Ovary (tissue), 9 donors: ENCODE data around the gene ANO2. TPM values are rescaled to one million over a fixed set of nuclear protein-coding genes. Genes with fewer than 3 reads are reported as not detected.

Experiments used
- DNase-seq, 5 donors: peaks; one replicate each; pipeline ENCODE4 v3.0.0-alpha.2; 2019 to 2020
- H3K27ac ChIP-seq, 2 donors: fragments of 200-600 bp; one replicate each; pipeline versions ENCODE4 v1.5.1 to v1.8.0; 2019 to 2022
- H3K27me3 ChIP-seq: fragments of 200-600 bp; one replicate; pipeline ENCODE4 v1.8.0; 2022
- H3K36me3 ChIP-seq: fragments of 200-600 bp; sonication (generic); one replicate; pipeline ENCODE4 v1.5.1; 2019
- H3K4me1 ChIP-seq: one replicate; pipeline ENCODE4 v1.8.1; 2013; ENCODE audit warnings: mild to moderate bottlenecking, moderate library complexity; ENCODE audit not compliant: insufficient read depth
- H3K4me3 ChIP-seq: fragments of 200-600 bp; sonication (generic); one replicate; pipeline ENCODE4 v1.5.1; 2017
- H3K9me3 ChIP-seq, 2 donors: fragments of 200-600 bp in 1 of 2; sonication (generic) in 1 of 2; one replicate each; pipeline versions ENCODE4 v1.5.1 to v1.8.1; 2013 to 2019; ENCODE audit warnings: mild to moderate bottlenecking in 1 of 2, moderate library complexity in 1 of 2
- CTCF ChIP-seq, 3 donors: fragments of 450-650 bp in 2 of 3; fragments of 200-600 bp in 1 of 3; IDR thresholded peaks; one replicate each; pipeline versions ENCODE4 v1.5.1 to v1.8.0; 2016 to 2022; ENCODE audit warnings: antibody characterized with exemption in 3 of 3, mild to moderate bottlenecking in 1 of 3
- EP300 ChIP-seq: sonication (generic); formaldehyde crosslinking; IDR thresholded peaks from one replicate; pipeline ENCODE4 v1.6.1; 2017; ENCODE audit warnings: antibody characterized with exemption
- POLR2A ChIP-seq: fragments of 450-650 bp; IDR thresholded peaks from one replicate; pipeline ENCODE4 v1.6.1; 2017; ENCODE audit warnings: antibody characterized with exemption, mild to moderate bottlenecking, moderate library complexity
- WGBS, 3 donors: extraction: QIAGEN DNeasy Blood & Tissue Kit in 1 of 3; methylation state at CpG; one replicate each; pipeline versions ENCODE4 v1.1.5 to v1.1.7; 2013 to 2017; 5-methylcytosine and 5-hydroxymethylcytosine counted together
- intact Hi-C, 4 donors: fragments of 100-400 bp; cut with DNase I; formaldehyde crosslinking; loops; one replicate each; pipeline versions ENCODE4 v1.11.0 to v1.15.1; 2022 to 2023
- polyA plus RNA-seq, 2 donors: library from polyadenylated mRNA; stranded (reverse); fragments of 200-250 nt in 1 of 2; fragments of 350-450 nt in 1 of 2; fragmentation: Illumina TruSeq in 1 of 2; extraction: RNeasy Lipid Tissue Mini Kit (QIAGEN cat#74804) in 1 of 2; gene quantifications; one replicate each; pipeline ENCODE4 v1.2.3, GENCODE V29; 2013 to 2014
- total RNA-seq, 7 donors: library from RNA; depleted of rRNA in 2 of 7; stranded (reverse); fragments of >200 nt in 2 of 7; fragmentation: NEBNext Ultra II Directional in 3 of 7; extraction: Animal tissue kit (Norgen Biotek cat#: 25700) in 3 of 7; gene quantifications; one replicate each; pipeline versions ENCODE4 v1.1.0 to v1.2.4, GENCODE V29; 2016 to 2023
- donor health status: DM: no; HTN: no; CAD: no; lungs with moderate emphysema.
- donor health status: DM: no; HTN: no; CAD: no.
- donor health status: Bipolar disorder and iron deficiency.
- donor health status: DM: yes; HTN: yes; CAD: no.
- donor health status: DM: no; HTN: no; CAD: no.
- donor health status: DM: yes; HTN: yes; CAD: no.

The ANO2 gene
- total and polyA plus RNA-seq, 9 donors: 3.0 to 6.7 (median 3.3) TPM

- no peak for DNase-seq
- H3K4me1 ChIP-seq: no peaks in the 10 kb centered on the region
- H3K36me3 ChIP-seq: no peaks in the 10 kb centered on the region
- intact Hi-C loops: no loop called here
- no peak overlapping the region for H3K27ac ChIP-seq
- TF ChIP-seq EP300 (no peak), CTCF (IDR thresholded peaks at IDR 0.05) (no peak), POLR2A (no peak)
- 86 to 90% (median 90%) methylated on average over 11 of the region's 11 CpGs for WGBS, 3 donors
- no peak overlapping the region for H3K4me3 ChIP-seq
- no peaks in the 10 kb centered on the region for H3K27me3 ChIP-seq
- no peaks in the 10 kb centered on the region for H3K9me3 ChIP-seq
These were observed 422.4 kb downstream of the ANO2 start for GRCh38 chr12:5522432-5523335.

- H3K9me3 ChIP-seq: no peaks in the 10 kb centered on the region
- DNase-seq: no peak
- 89 to 91% (median 90%) methylated on average over 20 of the region's 20 CpGs for WGBS, 3 donors
- no peaks in the 10 kb centered on the region for H3K27me3 ChIP-seq
- no peak for TF ChIP-seq POLR2A
- no peak for TF ChIP-seq CTCF (IDR thresholded peaks at IDR 0.05)
- no peak for TF ChIP-seq EP300
- H3K4me3 ChIP-seq: no peak overlapping the region
- H3K36me3 ChIP-seq: no peaks in the 10 kb centered on the region
- intact Hi-C loops: no loop called here
- no peak overlapping the region for H3K27ac ChIP-seq
- H3K4me1 ChIP-seq: no peaks in the 10 kb centered on the region
These were observed 423.4 kb downstream of the ANO2 start for GRCh38 chr12:5521456-5522325.

GRCh38 chr12:5520831-5521230, 424.2 kb downstream of the ANO2 start:
- intact Hi-C loops: no loop called here
- 94 to 97% (median 96%) methylated on average over 5 of the region's 5 CpGs for WGBS, 3 donors
- no peaks in the 10 kb centered on the region for H3K27me3 ChIP-seq
- H3K4me3 ChIP-seq: no peak overlapping the region
- no peaks in the 10 kb centered on the region for H3K9me3 ChIP-seq
- H3K4me1 ChIP-seq: no peaks in the 10 kb centered on the region
- TF ChIP-seq POLR2A (no peak), CTCF (IDR thresholded peaks at IDR 0.05) (no peak)
- no peak overlapping the region for H3K27ac ChIP-seq
- H3K36me3 ChIP-seq: no peaks in the 10 kb centered on the region
- DNase-seq: no peak

GRCh38 chr12:5520037-5520436, 425.0 kb downstream of the ANO2 start:
- intact Hi-C loops: no loop called here

More at GRCh38 chr12:5520037-5520436, 425.0 kb downstream of the ANO2 start:
- H3K27me3 ChIP-seq: no peaks in the 10 kb centered on the region
- no peak for DNase-seq
- 93 to 96% (median 95%) methylated on average over 4 of the region's 4 CpGs for WGBS, 3 donors
- no peaks in the 10 kb centered on the region for H3K36me3 ChIP-seq
- no peak overlapping the region for H3K4me3 ChIP-seq
- no peaks in the 10 kb centered on the region for H3K4me1 ChIP-seq
- TF ChIP-seq EP300 (no peak), CTCF (IDR thresholded peaks at IDR 0.05) (no peak), POLR2A (no peak)
- no peaks in the 10 kb centered on the region for H3K9me3 ChIP-seq
- no peak overlapping the region for H3K27ac ChIP-seq
